GM18511 (cell line): ENCODE data around the gene MTX1.

Experiments used
- ATAC-seq: cut with Tn5 transposase; IDR thresholded peaks from one replicate; pipeline ENCODE4 v1.9.1; 2021; ENCODE audit warnings: mild to moderate bottlenecking, moderate library complexity; ENCODE audit not compliant: unreplicated experiment

Gene MTX1

GRCh38 chr1:155173478-155174323 is 34.8 kb upstream of the MTX1 start, which contains the start of gene TRIM46:
Gene TRIM46 (plus strand): TSS chr1:155173849. CDS start chr1:155173967, 118 bp downstream.
- no peak for ATAC-seq

GRCh38 chr1:155174324-155175280 is 33.9 kb upstream of the MTX1 start:
- ATAC-seq = no peak

DNA sequence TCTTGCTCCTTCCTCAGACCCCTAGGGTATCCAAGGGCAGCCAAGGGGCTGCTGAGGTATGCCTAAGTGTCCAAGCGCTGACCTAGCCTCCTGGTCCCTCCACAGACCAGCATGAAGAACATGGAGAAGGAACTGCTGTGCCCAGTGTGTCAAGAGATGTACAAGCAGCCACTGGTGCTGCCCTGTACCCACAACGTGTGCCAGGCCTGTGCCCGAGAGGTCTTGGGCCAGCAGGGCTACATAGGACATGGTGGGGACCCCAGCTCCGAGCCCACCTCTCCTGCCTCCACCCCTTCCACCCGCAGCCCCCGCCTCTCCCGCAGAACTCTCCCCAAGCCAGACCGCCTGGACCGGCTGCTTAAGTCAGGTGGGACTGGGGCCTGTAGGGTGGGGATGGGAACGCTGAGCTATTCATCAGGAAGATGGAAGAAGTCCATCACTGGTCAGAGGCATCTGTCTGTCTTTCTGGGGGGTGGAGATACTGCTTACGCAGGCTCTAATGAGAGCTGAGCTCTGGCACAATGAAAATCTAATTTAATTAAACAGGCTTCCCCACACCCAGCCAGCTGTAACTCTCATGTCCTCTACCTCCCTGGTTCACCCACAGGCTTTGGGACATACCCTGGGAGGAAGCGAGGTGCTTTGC is 33.1 kb upstream of the MTX1 start:
- ATAC-seq = no peak

- ATAC-seq = no peak
Measured at GRCh38 chr1:155175927-155176371, 32.5 kb upstream of the MTX1 start.

DNA sequence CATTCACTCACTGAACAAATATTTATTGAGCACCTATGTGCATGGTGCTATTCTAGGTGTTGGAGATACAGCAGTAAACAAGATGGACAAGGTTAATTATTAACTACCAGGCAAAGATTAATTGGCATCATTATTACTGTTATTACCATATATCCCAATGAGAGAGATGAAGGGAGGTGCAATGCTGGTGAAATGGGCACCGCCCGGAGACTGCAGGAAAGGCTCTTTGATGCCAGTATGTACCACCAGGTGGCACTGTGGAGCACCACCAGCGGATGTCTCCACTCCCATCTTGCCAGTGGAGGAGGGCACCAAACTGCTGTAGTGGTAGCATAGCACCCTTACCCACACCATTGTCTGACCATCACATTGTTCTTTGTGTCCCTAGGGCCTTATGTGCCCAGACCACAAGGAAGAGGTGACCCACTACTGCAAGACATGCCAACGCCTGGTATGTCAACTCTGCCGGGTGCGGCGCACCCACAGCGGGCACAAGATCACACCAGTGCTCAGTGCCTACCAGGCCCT is 31.9 kb upstream of the MTX1 start:
- no peak for ATAC-seq

DNA sequence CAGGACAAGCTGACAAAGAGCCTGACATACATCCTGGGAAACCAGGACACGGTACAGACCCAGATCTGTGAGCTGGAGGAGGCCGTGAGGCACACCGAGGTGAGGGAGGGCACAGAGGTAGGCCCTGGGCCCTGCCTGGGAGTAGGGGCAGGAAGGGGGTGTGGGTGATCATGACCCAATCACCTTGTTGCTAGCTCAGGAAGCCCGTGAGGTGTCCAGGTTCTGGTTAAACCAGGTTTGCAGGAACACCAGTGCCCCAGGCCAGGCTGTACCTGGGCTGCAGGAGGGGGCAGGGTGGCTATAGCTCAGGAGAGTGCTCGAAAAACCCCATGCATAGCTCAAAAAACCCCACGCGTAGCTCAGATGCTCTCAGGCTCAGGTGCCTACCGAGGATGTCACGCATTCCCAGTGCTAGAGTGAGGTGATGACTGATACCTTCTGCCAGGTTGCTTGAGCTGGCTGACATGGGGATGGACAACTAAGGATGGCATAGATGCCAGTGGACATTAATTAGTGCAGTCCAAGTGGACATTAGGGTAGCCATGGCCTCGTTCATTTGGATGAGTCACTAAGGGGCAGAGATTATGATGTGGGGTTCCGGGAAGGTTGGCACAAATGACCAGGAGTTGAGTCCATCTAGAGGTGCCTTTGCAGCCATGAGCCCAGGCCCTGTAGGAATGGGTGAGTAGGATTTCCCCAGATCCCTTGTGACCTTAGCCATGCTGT is 31.1 kb upstream of the MTX1 start:
- no peak for ATAC-seq

- ATAC-seq = no peak
Measured at GRCh38 chr1:155177918-155178281, 30.6 kb upstream of the MTX1 start.

- no peak for ATAC-seq
Measured at GRCh38 chr1:155178441-155179111, 29.9 kb upstream of the MTX1 start.

DNA sequence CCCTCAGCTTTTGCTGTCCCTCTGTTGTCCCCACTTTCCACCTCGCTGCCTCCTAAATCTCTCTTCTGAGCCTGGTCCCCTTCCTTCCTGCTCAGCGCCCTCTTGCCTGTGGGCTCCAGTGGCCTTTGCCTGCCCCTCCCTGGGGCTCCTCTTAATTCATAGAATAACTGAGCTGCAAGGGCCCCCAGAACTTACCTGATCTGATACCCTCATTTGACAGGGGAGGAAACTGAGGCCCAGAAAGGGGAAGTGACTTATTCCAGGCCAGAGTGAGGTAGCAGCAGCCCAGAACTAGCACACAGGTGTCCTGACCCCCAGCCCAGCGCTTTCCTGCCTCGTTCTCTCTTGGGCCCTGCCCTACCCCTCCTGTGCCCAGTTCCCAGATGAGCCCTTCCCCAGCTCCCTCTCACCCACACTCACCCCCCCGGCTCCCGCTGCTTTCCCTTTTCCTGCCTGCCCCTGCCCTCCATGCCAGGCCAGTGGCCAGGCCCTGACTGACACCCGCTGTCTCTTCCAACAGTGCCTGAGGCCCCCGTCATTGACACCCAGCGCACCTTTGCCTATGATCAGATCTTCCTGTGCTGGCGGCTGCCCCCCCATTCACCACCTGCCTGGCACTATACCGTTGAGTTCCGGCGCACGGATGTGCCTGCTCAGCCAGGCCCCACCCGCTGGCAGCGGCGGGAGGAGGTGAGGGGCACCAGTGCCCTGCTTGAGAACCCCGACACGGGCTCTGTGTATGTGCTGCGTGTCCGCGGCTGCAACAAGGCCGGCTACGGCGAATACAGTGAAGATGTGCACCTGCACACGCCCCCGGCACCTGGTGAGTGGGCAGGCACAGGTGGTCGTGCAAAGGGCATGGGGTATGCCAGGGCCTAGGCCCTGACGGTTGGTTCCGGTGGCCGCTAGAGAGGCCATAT is 29.1 kb upstream of the MTX1 start:
- ATAC-seq = no peak

DNA sequence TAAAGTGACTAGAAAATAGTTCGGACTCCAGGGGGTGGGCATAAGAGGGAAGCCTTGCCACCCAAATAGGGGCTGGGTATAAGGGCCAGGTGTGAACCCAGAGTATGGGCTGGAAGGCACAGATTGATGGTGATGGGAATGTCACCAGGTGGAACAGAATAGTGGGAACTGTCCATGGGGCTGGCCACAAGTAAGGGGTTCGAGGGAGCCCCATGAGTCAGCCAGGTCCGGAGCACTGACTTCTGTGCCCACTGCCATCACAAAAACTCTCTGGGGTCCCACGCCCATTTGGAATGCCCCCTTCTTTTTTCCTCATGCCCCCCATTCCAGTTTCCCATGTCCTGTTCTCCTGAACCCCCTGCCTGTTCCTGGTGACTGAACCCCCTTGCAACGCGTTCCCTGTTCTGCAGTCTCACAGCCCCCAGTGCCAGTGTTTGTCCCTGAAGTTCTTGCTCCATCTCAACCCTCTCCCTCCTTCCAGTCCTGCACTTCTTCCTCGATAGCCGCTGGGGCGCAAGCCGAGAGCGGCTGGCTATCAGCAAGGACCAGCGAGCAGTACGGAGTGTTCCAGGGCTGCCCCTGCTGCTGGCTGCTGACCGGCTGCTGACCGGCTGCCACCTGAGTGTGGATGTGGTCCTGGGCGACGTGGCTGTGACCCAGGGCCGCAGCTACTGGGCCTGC is 27.0 kb upstream of the MTX1 start:
- ATAC-seq = no peak

DNA sequence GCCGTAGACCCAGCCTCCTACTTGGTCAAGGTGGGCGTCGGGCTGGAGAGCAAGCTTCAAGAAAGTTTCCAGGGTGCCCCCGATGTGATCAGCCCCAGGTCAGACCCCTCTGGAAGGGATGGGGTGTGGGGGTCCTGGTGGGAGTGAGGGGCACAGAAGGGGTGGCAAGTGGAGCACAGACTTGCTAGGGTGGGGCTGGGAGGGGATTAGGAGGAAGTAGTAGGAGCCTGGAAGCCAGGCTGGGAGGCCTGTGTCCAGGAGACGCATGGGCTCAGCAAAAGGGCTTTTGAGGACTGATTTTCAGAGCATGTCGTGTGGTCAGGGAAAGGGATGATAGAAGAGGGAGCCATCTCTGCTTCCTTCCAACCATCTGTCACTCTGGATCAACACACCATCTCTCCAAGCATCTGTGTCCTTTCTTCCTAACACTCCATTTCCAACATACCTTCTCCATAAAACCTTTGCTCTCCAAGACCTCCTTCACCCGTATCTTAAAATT is 26.4 kb upstream of the MTX1 start:
- no peak for ATAC-seq

GRCh38 chr1:155183775-155184221 is 24.7 kb upstream of the MTX1 start:
- no peak for ATAC-seq

DNA sequence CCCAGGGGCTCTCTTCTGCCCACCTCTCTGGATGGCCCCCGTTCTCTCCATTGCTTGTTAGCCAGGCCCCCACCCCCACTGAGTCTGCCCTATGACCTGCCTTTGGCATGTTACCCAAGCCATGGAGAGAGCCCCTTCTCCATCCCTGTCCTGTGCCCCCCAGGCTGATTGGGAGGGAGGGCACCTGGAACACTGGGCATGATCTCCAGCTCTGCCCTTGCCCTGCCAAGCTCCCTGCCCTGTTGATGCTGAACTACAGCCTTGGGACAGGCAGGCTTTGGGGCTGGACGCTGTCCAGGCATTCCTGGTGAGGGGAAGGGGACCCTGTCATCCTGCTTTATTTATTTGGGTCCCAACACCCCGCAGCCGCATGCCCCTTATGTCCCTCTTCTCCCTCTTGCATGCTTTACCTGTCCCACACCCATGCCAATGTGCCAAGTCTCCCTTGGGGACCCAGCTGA is 24.1 kb upstream of the MTX1 start:
- ATAC-seq = no peak

GRCh38 chr1:155184835-155185782 is 23.4 kb upstream of the MTX1 start:
- peak; percentile 92 for ATAC-seq

DNA sequence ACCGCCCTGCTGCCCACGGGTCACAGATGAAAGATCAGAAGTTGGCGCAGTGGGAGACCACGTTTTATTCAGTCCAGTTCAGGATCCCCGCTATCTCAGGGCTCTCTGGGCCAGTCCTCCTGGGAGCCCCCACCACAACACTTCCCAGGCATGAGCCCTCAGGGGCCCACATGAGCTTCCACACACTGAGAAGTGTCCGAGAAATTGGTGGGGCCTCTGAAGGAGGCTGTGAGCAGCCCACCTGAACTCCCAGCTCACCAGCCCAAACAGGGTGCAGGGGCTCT is 22.8 kb upstream of the MTX1 start:
- ATAC-seq = no peak

- ATAC-seq = no peak
Measured at GRCh38 chr1:155186067-155186793, 22.3 kb upstream of the MTX1 start.
